ENCODE data around the gene ANKS1A.
"Not testable (repeated sequence)": the region's sequence is repeated elsewhere in the genome, so short reads cannot be mapped to it uniquely, and the experiment has no call there.

Gene ANKS1A

DNA sequence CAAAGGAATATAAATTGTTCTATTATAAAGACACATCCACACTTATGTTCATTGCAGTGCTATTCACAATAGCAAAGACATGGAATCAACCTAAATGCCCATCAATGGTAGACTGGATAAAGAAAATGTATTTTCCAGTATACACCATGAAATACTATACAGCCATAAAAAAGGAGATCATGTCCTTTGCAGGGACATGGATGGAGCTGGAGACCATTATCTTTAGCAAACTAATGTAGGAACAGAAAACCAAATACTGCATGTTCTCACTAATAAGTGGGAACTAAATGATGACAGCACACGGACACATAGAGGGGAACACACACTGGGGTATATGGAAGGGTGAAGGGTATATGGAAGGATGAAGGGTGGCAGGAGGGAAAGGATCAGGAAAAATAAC, 5.0 kb upstream of the ANKS1A start:
- not testable (repeated sequence) for DNase-seq (ENCODE audit: low read depth in 2 of 2)

DNA sequence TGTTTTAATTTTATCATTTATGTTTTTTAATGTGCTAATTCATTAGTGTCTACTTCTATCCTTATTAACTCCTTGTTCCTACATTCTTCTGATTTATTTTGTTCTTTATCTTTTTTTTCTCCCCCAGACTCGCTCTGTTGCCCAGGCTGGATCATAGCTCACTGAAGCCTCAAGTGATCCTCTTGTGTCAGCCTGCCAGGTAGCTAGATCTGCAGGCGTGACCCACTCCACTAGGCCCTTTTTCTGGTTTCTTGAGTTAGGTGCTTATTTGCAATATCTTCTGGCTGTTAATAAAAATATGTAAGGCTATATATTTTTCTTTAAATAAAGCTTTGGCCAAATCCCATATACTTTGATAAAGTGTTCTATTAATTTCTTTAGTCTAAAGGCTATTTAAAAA, 4.1 kb upstream of the ANKS1A start:
- no peak for DNase-seq (ENCODE audit: low read depth in 2 of 2)

GRCh38 chr6:34885837-34886236, 3.2 kb upstream of the ANKS1A start:
- DNase-seq (ENCODE audit: low read depth in 2 of 2), result not testable (repeated sequence)

- DNase-seq (ENCODE audit: low read depth in 2 of 2), result peak; percentile 79 to 81
These were observed 1.1 kb upstream of the ANKS1A start, which contains the start of gene TAF11 for GRCh38 chr6:34887753-34888513. Gene TAF11, minus strand, starts transcription at chr6:34888042. Its CDS starts 85 bp downstream, at chr6:34887957.

DNA sequence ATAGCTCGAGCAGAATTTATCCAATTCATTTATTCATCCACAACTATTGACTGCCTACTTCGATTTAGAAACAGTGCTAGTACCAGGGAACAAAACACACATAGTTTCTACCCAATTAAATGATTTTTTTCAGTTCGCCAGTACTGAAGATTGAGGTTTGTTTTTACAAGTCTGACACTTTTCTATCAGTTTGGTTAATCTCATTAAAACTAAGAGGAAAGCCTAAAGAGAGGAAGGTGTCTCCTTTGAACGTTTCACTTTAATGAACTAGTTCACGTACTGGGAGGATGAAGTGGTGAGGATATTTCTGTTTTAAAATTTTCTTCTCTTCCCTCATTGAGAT, 570 bp upstream of the ANKS1A start:
- DNase-seq (ENCODE audit: low read depth in 2 of 2), result no peak

DNA sequence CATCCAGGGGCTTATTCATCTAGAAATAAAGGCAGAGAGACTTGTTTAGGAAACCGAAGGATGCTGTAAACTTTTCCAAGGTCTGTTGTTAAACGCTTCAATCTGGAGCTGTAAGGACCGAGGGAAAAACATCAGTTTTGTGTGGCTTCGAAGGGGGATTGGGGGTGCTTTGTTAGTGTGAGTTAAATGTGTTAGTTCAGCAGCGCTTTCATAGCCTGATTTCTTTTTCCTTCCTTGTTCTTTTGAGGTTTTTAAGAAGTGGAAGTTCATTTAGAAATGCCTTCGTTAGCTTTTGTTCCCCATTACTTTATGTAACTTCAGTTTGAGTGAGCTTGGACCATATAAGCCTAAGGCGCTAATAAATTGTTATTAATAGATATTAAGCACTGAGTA, 1.5 kb downstream of the ANKS1A start:
- no peak for DNase-seq (ENCODE audit: low read depth in 2 of 2)

DNA sequence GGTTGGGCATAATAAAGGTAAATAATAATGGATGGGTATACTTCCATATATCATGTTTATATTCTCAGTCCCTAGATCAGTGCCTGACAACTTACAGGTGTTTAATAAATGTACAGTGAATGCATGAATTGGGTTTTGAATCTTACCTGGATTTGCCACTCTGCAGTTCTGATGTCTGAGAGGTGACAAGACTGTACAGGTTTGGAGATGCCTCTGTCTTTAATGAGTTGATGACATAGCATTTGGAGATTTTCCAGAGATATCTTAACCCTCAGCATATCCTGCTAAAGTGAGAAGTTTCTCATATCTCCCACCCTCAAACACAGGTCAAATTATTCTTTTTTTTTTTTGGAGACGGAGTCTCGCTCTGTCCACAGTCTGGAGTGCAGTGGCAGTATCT, 2.2 kb downstream of the ANKS1A start:
- no peak for DNase-seq (ENCODE audit: low read depth in 2 of 2)

DNA sequence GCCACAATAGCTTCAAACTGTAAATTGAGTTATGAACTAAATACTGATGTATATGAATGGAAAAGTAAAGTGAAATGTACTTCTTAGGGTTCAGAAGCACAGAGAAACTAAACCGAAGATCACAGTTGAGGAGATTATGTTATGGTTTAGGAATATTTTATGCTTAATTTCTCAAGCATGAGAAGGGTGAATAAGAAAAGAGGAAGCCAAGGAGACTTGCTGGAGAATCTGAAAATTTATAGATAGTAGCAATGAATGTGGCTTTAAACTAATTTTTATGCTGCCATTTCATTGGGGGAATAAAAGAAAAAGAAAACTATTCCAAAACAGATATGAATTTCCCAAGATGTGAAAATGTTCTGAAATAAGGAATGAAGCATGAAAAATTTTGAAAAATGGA, 5.6 kb downstream of the ANKS1A start:
- DNase-seq (ENCODE audit: low read depth in 2 of 2), result no peak

GRCh38 chr6:34897130-34897529, 8.1 kb downstream of the ANKS1A start:
- no peak for DNase-seq (ENCODE audit: low read depth in 2 of 2)

DNA sequence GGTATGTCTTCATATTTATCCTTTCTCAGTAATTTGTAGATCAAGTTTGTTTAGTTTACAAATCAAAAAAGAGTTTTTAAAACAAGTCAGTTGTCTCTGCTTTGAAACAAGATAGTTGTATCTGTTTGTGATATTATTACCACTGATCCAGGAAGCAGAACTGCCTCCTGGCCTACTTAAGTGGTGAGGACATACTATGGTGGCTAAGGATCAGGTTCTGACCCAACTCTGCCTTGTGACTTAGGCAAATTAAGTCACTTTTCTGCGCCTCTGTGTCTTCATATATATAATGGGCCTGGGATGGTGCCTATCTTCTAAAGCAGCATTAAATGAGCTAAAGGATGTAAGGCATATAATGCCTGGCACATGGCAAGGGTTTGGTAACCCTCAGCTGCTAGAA, 8.7 kb downstream of the ANKS1A start:
- no peak for DNase-seq (ENCODE audit: low read depth in 2 of 2)

- not testable (repeated sequence) for DNase-seq (ENCODE audit: low read depth in 2 of 2)
These were observed 10.7 kb downstream of the ANKS1A start for GRCh38 chr6:34899748-34900147.

DNA sequence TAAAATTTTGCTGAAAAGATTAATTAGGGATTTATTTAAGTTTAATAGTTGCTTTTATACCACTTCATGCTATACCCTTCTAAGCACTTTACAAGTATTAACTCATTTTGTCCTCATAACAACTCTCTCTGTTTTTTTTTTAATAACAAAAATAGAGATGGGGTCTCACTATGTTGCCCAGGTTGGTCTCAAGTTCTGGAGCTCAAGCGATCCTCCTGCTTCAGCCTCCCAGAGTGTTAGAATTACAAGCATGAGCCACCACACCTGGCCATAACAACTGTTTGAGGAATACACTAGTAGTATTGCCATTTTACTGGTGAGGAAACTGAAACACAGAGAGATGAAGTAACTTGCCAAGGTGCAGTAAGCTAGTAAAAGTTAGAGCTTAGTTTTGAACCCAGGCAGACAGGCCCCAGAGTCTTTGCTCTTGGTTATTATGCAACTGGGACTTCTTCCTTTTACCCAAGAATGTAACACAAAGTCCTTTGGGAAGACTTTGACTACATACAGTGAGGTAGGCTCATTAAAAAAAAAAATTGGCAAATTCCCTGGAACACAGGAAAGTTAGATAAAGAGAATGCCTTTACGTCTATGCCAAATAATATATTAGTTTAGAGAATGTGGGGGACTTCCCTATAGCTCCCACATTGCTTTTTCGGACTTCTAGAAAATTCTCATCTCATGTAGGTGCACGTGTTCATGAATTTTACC, 11.4 kb downstream of the ANKS1A start:
- no peak for DNase-seq (ENCODE audit: low read depth in 2 of 2)

DNA sequence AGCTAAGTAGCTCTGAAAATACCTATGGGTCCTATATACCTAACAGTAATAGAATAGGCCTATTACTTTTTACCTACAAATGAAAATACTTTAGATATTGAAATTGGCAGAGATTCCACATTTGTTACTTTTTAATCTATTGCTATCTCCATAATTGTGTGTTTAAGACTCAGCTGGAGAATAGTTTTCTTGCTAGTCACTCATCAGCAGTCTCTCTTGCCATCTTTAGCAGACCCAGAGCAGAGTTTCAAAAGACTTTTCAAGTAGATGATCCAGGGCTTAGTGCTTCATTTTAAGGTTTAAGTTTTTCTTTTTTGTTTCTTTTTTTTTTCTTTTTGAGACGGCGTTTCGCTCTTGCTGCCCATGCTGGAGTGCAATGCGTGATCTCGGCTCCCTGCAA, 12.9 kb downstream of the ANKS1A start:
- no peak for DNase-seq (ENCODE audit: low read depth in 2 of 2)

- DNase-seq (ENCODE audit: low read depth in 2 of 2), result no peak
These were observed 16.0 kb downstream of the ANKS1A start for GRCh38 chr6:34904990-34905613.

- no peak for DNase-seq (ENCODE audit: low read depth in 2 of 2)
These were observed 17.8 kb downstream of the ANKS1A start for GRCh38 chr6:34906826-34907225.

DNA sequence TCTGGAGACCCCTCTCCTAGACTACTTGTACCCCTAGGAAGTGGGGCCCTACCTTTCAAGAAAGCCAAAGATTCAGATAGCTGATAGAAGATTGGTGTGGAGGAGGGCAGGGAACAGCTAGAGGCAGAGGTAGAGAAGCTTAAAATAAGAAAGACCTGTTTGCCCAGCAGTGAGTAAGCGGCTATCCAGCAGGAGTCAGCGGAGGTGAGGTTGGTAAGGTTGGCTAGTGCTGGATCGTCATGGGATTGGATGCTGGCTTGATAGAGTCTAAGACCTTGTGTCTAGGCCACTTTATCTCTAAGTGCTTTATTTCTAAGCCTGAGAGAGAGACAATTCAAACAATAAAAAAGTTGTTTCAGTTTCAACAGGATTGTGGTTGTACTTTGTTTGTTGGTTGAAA, 19.1 kb downstream of the ANKS1A start:
- DNase-seq (ENCODE audit: low read depth in 2 of 2), result no peak

DNA sequence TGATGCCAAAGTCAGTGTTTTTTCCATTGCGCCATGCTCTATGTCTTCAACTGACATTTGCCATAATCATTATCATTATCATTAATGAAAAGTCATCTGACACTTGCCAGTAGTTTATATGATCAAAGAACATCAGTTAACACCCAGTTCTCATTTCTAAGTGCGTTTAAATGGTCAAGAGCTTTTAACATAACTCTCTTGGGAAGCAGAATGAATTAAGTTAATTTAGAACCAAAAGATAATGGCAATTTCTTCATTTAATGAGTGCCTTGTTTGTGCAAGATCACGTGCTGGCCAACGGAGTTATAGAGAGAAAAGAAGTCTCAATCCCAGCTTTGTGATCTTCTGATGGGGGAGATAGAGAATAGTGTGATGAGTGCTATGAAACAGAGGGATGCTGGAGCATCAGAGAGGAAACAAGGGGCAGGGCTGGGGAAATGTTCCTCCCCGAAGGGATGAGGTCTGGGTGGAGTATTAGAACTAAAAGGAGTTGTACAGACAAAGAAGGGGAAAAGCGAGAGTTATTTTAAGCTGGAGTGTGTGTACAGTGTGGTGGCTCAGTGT, 20.3 kb downstream of the ANKS1A start:
- DNase-seq (ENCODE audit: low read depth in 2 of 2), result no peak

- no peak for DNase-seq (ENCODE audit: low read depth in 2 of 2)
These were observed 22.8 kb downstream of the ANKS1A start for GRCh38 chr6:34911822-34912221.

DNA sequence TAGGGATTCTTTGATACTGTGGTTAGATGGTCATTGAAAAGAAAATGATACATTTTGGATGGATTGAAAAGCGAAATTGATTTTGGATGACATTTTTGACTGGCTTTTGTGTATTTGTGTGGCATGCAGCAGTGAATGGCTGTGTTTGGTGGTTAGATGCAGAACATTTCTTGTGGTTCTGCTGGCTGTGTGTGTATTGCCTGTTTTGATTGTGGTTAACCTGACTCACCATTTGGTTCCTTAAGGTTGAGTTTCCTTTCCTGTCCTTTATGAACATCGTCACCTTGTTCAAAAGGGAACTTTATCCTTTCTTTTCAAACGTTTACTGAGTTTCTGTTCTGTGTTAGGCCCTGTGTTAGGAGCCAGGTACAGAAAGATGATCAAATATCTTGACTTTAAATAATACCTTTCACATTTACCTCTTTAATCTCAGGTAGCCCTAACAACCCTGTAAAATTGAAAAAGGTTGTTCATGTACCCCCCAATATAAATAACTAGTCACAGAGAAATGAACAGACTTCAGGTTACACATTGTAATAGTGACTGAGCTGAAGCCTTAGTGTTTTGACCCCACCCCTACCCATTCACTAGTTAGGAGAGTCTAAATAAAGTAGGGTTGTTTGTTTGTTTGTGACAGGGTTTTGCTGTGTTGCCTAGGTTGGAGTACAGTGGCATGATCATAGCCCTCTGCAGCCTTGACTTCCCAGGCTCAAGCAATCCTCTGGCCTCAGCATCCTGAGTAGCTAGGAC, 23.8 kb downstream of the ANKS1A start:
- no peak for DNase-seq (ENCODE audit: low read depth in 2 of 2)

DNA sequence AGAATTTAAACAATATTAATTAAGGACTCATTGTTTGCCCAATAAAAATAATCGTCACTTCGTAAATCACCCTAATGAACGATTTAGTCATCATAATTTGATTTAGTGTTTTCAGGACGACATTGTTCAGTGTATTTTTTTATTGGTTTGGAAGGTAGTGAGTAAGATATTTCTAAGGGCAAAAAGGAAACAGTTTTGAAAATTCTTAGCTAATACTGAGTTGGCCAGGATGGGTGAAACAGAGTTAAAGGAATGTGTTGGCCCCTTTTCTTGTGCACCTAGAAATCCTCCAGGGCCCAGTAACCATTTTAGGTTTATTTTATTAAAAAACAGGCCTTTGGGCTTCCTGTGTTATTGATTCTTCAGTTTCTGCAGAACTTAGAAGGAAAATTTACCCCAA, 25.3 kb downstream of the ANKS1A start:
- no peak for DNase-seq (ENCODE audit: low read depth in 2 of 2)

DNA sequence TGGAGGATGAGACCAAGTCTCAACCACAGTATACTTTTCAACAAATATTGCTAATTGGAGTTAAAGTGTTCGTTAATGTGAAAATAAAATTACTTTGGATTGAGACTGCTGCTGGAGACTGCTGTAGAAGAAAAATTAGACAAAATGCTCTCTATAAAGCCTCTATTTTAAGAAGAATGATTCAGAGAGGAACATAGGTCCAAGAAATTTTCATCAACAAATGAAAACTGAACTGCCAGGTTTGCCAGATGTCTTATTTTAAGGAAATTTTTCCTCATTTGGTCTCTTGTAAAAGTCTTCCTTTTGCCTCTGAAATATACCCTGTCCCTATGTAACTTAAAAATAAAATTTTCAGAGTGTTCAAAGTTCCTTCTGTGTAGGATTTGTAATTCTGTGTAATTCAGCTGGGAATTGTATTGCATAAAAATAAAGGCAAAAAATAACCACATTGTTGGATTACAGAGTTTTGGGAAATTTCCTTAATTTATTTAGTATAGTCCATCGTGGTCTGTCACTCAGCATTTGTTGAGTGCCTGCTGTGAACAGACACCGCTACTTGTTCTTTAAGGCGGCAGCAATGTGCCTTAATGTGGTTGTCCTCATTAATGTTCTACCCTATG, 27.4 kb downstream of the ANKS1A start:
- DNase-seq (ENCODE audit: low read depth in 2 of 2), result no peak
